SJSA1 (cell line): Measurements from ENCODE around the gene OR6C75. TPM values are rescaled to one million over a fixed set of nuclear protein-coding genes. Genes with fewer than 3 reads are reported as not detected.
"Not testable (repeated sequence)": the region's sequence is repeated elsewhere in the genome, so short reads cannot be mapped to it uniquely, and the experiment has no call there.

ENCODE experiments used
- DNase-seq, 2 experiments: peaks; one replicate each; pipeline ENCODE4 v3.0.0-alpha.2; 2015 to 2020; ENCODE audit warnings: low spot score in 2 of 2, low read depth in 1 of 2
- H3K27ac ChIP-seq: fragments of 250-450 bp; sonication (Bioruptor Pico); 2 replicates; pipeline ENCODE4 v1.5.1; 2020; ENCODE audit warnings: mild to moderate bottlenecking, moderate library complexity
- H3K27me3 ChIP-seq: fragments of 250-450 bp; sonication (Bioruptor Pico); replicated peaks from 2 replicates; pipeline ENCODE4 v1.5.1; 2020; ENCODE audit warnings: mild to moderate bottlenecking, moderate library complexity
- H3K36me3 ChIP-seq: fragments of 250-450 bp; sonication (Bioruptor Pico); 2 replicates; pipeline ENCODE4 v1.5.1; 2020; ENCODE audit warnings: mild to moderate bottlenecking
- H3K4me1 ChIP-seq: fragments of 250-450 bp; sonication (Bioruptor Pico); replicated peaks from 2 replicates; pipeline ENCODE4 v1.6.1; 2021; ENCODE audit warnings: mild to moderate bottlenecking
- H3K4me3 ChIP-seq: fragments of 250-450 bp; sonication (Bioruptor Pico); 2 replicates; pipeline ENCODE4 v1.5.1; 2020; ENCODE audit warnings: mild to moderate bottlenecking
- H3K9me3 ChIP-seq: fragments of 250-450 bp; sonication (Bioruptor Pico); replicated peaks from 2 replicates; pipeline ENCODE4 v1.5.1; 2020; ENCODE audit warnings: mild to moderate bottlenecking
- total RNA-seq: library from RNA; depleted of rRNA; stranded (reverse); fragments of >200 nt; shearing (Covaris generic); gene quantifications from 2 replicates; pipeline ENCODE4 v1.2.3, GENCODE V29; 2014; rRNA removed

OR6C75 gene
- total RNA-seq, 1 experiment from 2014 or later, result not detected

GRCh38 chr12:55409133-55409532 lies 46.4 kb downstream of the OR6C75 start:
- H3K27ac ChIP-seq, H3K4me3 ChIP-seq, H3K36me3 ChIP-seq, H3K4me1 ChIP-seq, DNase-seq, H3K27me3 ChIP-seq, H3K9me3 ChIP-seq: not testable (repeated sequence)

- H3K9me3 ChIP-seq, H3K4me3 ChIP-seq, H3K36me3 ChIP-seq, H3K27ac ChIP-seq, H3K27me3 ChIP-seq, DNase-seq, H3K4me1 ChIP-seq: not testable (repeated sequence)
Measured at GRCh38 chr12:55412138-55412537, 49.4 kb downstream of the OR6C75 start.

GRCh38 chr12:55413498-55414388 lies 51.0 kb downstream of the OR6C75 start:
- not testable (repeated sequence) for H3K9me3 ChIP-seq, H3K36me3 ChIP-seq, H3K4me3 ChIP-seq, DNase-seq, H3K27me3 ChIP-seq, H3K27ac ChIP-seq, H3K4me1 ChIP-seq

- not testable (repeated sequence) for H3K27me3 ChIP-seq, H3K9me3 ChIP-seq, H3K36me3 ChIP-seq, H3K27ac ChIP-seq, DNase-seq, H3K4me3 ChIP-seq, H3K4me1 ChIP-seq
Measured at GRCh38 chr12:55414396-55414823, 51.6 kb downstream of the OR6C75 start.

GRCh38 chr12:55414889-55415288 lies 52.1 kb downstream of the OR6C75 start:
- H3K9me3 ChIP-seq, H3K27ac ChIP-seq, DNase-seq, H3K4me3 ChIP-seq, H3K4me1 ChIP-seq, H3K27me3 ChIP-seq, H3K36me3 ChIP-seq: not testable (repeated sequence)

- no peak for DNase-seq
- no peaks in the 10 kb centered on the region for H3K36me3 ChIP-seq
Measured at GRCh38 chr12:55416961-55417360, 54.2 kb downstream of the OR6C75 start.

More at GRCh38 chr12:55416961-55417360, 54.2 kb downstream of the OR6C75 start:
- Histone ChIP-seq H3K27ac (no peak overlapping the region), H3K9me3 (no peaks in the 10 kb centered on the region), H3K4me3 (no peak overlapping the region), H3K27me3 (peaks cover 10% of the 10 kb centered on the region), H3K4me1 (no peaks in the 10 kb centered on the region)

Other genes starting within 250 kb of the OR6C75 start
- gene OR9K2, start 236.6 kb upstream of the OR6C75 start, total RNA-seq, result not detected in 2 replicates
- gene OR10A7, start 141.9 kb upstream of the OR6C75 start, total RNA-seq, result not detected in 2 replicates
- not detected in 2 replicates for gene OR6C74, start 118.4 kb upstream of the OR6C75 start, total RNA-seq
- not detected in 2 replicates for gene OR6C6, start 66.4 kb upstream of the OR6C75 start, total RNA-seq
- not detected in 2 replicates for gene OR6C1, start 48.6 kb upstream of the OR6C75 start, total RNA-seq
- gene OR6C3, start 32.2 kb upstream of the OR6C75 start, total RNA-seq, result not detected in 2 replicates
- gene OR6C65, start 37.6 kb downstream of the OR6C75 start, total RNA-seq, result not detected in 2 replicates
- gene OR6C76, start 63.3 kb downstream of the OR6C75 start, total RNA-seq, result not detected in 2 replicates
- not detected in 2 replicates for gene OR6C2, start 81.1 kb downstream of the OR6C75 start, total RNA-seq
- not detected in 2 replicates for gene OR6C70, start 107.2 kb downstream of the OR6C75 start, total RNA-seq
- not detected in 2 replicates for gene OR6C68, start 129.4 kb downstream of the OR6C75 start, total RNA-seq
- not detected in 2 replicates for gene OR6C4, start 186.6 kb downstream of the OR6C75 start, total RNA-seq
- gene OR2AP1, start 209.5 kb downstream of the OR6C75 start, total RNA-seq, result not detected in 2 replicates